NCI-H226 (cell line): Measurements from ENCODE around the gene PVALEF.

Experiments
- DNase-seq: peaks from one replicate; pipeline ENCODE4 v3.0.0-alpha.2; 2015

The PVALEF gene

GRCh38 chr17:81165246-81166032 is at the start of gene PVALEF:
Gene PVALEF (plus strand): TSS chr17:81165507. CDS start chr17:81181227, 15,720 bp downstream.
- no peak for DNase-seq

GRCh38 chr17:81115749-81116464 is 49.4 kb upstream of the PVALEF start:
- DNase-seq = no peak

- DNase-seq = no peak
Measured at GRCh38 chr17:81116704-81117103, 48.6 kb upstream of the PVALEF start.

- no peak for DNase-seq
Measured at GRCh38 chr17:81117672-81118198, 47.6 kb upstream of the PVALEF start.

- DNase-seq = no peak
Measured at GRCh38 chr17:81118308-81119221, 46.7 kb upstream of the PVALEF start.

GRCh38 chr17:81119223-81120148 is 45.8 kb upstream of the PVALEF start:
- peak; percentile 90 for DNase-seq

GRCh38 chr17:81120149-81120484 is 45.2 kb upstream of the PVALEF start:
- DNase-seq = no peak

GRCh38 chr17:81120695-81121621 is 44.3 kb upstream of the PVALEF start:
- DNase-seq = no peak

GRCh38 chr17:81121841-81122733 is 43.2 kb upstream of the PVALEF start:
- DNase-seq = no peak

GRCh38 chr17:81123052-81124048 is 42.0 kb upstream of the PVALEF start:
- DNase-seq = no peak

- no peak for DNase-seq
Measured at GRCh38 chr17:81124377-81124776, 40.9 kb upstream of the PVALEF start.

GRCh38 chr17:81125573-81126081 is 39.7 kb upstream of the PVALEF start:
- DNase-seq = no peak

- DNase-seq = no peak
Measured at GRCh38 chr17:81126281-81127132, 38.8 kb upstream of the PVALEF start.

GRCh38 chr17:81127133-81127455 is 38.2 kb upstream of the PVALEF start:
- no peak for DNase-seq

- no peak for DNase-seq
Measured at GRCh38 chr17:81127526-81128177, 37.7 kb upstream of the PVALEF start.

GRCh38 chr17:81128338-81128737 is 37.0 kb upstream of the PVALEF start:
- DNase-seq = no peak

- no peak for DNase-seq
Measured at GRCh38 chr17:81128774-81129173, 36.5 kb upstream of the PVALEF start.
